Ecto neural progenitor cell (in vitro differentiated cells): Measurements from ENCODE around the gene XYLB.

ENCODE experiments used
- DNase-seq: peaks from one replicate; pipeline ENCODE4 v3.0.0-alpha.2; 2018; ENCODE audit warnings: low spot score

The XYLB gene

GRCh38 chr3:38364721-38365400, 18.3 kb downstream of the XYLB start:
- DNase-seq = no peak

- no peak for DNase-seq
Measured at GRCh38 chr3:38365469-38366062, 19.0 kb downstream of the XYLB start.

- no peak for DNase-seq
Measured at GRCh38 chr3:38366082-38366481, 19.5 kb downstream of the XYLB start.

GRCh38 chr3:38367779-38368178, 21.2 kb downstream of the XYLB start:
- no peak for DNase-seq

GRCh38 chr3:38368238-38368637, 21.7 kb downstream of the XYLB start:
- DNase-seq = no peak

GRCh38 chr3:38369186-38369585, 22.6 kb downstream of the XYLB start:
- DNase-seq = no peak

- DNase-seq = no peak
Measured at GRCh38 chr3:38370149-38370548, 23.6 kb downstream of the XYLB start.

GRCh38 chr3:38370861-38371260, 24.3 kb downstream of the XYLB start:
- no peak for DNase-seq

- DNase-seq = no peak
Measured at GRCh38 chr3:38371541-38372213, 25.1 kb downstream of the XYLB start.

GRCh38 chr3:38372214-38372601, 25.6 kb downstream of the XYLB start:
- no peak for DNase-seq

- DNase-seq = no peak
Measured at GRCh38 chr3:38374221-38374620, 27.6 kb downstream of the XYLB start.

- DNase-seq = no peak
Measured at GRCh38 chr3:38375072-38375471, 28.5 kb downstream of the XYLB start.

- DNase-seq = no peak
Measured at GRCh38 chr3:38375488-38376097, 29.0 kb downstream of the XYLB start.

GRCh38 chr3:38376098-38376816, 29.7 kb downstream of the XYLB start:
- no peak for DNase-seq

GRCh38 chr3:38379201-38379770, 32.7 kb downstream of the XYLB start:
- no peak for DNase-seq

GRCh38 chr3:38382506-38383080, 36.0 kb downstream of the XYLB start:
- DNase-seq = no peak

- no peak for DNase-seq
Measured at GRCh38 chr3:38383156-38383875, 36.7 kb downstream of the XYLB start.

- DNase-seq = no peak
Measured at GRCh38 chr3:38386992-38387750, 40.6 kb downstream of the XYLB start.

- DNase-seq = no peak
Measured at GRCh38 chr3:38387862-38388261, 41.3 kb downstream of the XYLB start.

- DNase-seq = no peak
Measured at GRCh38 chr3:38392604-38393163, 46.1 kb downstream of the XYLB start.
